ENCODE data around the gene USP3.
A peak's percentile ranks its signal among the peaks of the same experiment; 100 is the strongest.
"Not testable (repeated sequence)": the region's sequence is repeated elsewhere in the genome, so short reads cannot be mapped to it uniquely, and the experiment has no call there.

Gene USP3

DNA sequence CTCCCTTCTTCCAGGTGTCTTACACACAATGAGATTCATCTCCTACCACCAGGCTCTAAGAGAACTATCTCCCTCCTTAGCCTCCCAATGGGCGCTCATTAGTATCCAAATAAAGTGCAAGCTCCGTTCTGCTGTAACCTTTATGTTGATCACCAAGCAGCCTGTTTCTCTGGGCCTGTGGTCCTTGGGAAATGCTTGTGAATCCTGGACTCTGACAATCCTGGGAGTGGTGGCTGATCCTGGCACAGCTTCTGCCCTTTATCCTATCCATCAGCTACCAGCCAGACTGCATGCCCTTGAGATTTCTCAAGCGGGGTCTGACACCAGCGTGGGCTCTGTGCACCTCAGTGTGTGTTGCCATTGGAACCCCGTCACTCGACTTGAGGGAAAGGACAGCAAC is 26.1 kb upstream of the USP3 start:
- no peak for DNase-seq (ENCODE audit: low read depth)

- no peak for DNase-seq (ENCODE audit: low read depth)
These were observed 24.0 kb upstream of the USP3 start for GRCh38 chr15:63480441-63480821.

DNA sequence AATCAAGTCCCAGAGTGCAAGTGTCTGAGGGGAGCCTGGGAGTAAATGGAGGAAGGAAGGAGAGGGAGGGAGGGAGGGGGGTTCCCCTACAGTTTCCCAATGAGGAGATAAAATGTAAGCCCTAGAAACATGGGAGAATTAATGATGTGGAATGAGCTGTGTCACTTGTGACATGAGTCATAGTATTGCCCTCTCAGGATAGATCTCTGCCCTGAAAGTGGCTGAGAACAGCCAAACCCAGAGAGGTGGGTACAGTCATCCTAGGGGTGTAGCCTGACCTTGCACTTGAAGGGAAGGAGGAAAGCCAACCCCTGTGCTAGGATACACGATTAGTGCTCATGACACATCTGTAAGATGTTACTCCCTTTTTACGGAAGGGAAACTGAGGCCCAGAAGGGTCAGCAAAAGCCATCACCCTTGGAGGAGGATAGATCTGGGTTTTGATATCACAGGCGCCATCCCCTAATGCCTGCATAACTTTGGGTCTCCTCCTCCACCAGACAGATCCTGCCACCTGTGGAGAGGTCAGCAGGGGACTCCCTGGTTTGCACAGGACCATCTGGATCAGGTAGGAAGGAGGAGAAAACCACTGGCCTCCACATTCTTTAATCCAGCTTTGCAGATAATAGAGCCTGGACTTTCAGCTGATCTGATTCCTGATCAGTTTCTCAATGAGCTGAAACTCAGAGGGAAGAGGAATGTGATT is 23.1 kb upstream of the USP3 start:
- DNase-seq (ENCODE audit: low read depth), result no peak

DNA sequence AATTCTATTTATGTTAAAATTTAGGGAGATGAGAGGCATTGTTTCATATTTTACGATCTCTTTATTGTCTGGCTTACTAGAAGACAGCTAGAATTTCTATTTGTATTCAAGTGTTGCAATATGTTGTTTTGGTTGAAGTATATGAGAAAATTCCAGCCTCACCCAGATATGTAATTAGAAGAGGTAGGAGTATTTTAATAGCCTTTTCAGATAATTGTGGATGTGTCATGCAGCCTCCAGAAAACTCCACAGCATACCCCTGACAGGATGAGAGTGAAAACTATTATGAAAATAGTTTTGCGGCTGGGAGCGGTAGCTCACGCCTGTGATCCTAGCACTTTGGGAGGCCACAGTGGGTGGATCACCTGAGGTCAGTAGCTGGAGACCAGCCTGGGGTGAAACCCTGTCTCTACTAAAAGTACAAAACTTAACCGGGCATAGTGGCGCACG is 21.5 kb upstream of the USP3 start:
- DNase-seq (ENCODE audit: low read depth), result no peak

DNA sequence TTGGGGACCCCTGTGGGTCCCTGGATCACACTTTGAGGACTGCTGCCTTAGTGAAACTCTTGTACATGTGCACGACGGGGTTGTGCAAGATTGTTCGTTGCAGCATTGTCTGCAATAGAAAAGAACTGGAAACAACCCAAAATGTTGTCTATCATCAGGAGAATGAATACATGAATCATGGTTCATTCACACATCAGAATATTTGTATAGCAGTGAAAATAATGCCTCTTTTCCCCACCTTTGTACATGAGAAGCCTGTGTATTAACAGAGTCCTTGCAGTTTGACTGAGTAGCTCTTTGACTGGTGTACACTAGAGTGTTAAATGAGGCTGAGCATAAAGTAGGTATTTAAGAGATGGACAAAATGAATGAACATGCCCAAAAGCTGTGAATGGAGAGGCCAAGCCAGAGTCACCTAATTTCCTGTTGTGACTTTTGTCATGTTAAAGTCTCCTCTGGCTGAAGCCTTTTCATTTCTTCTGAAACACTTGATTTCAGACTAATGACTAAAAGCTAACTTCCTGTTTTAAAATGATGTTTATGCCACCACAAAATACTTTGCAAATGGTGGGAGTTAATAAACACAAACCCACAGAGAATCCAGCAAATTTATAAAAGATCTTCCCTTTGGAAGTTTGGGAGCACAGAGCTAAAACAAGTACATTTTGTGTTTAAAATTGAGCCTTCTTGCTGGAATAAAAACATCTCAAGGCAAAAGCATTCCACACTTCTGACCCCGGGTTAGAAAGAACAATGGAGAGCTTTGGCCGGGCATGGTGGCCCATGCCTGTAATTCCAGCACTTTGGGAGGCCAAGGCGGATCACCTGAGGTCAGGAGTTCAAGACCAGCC is 20.6 kb upstream of the USP3 start:
- no peak for DNase-seq (ENCODE audit: low read depth)

DNA sequence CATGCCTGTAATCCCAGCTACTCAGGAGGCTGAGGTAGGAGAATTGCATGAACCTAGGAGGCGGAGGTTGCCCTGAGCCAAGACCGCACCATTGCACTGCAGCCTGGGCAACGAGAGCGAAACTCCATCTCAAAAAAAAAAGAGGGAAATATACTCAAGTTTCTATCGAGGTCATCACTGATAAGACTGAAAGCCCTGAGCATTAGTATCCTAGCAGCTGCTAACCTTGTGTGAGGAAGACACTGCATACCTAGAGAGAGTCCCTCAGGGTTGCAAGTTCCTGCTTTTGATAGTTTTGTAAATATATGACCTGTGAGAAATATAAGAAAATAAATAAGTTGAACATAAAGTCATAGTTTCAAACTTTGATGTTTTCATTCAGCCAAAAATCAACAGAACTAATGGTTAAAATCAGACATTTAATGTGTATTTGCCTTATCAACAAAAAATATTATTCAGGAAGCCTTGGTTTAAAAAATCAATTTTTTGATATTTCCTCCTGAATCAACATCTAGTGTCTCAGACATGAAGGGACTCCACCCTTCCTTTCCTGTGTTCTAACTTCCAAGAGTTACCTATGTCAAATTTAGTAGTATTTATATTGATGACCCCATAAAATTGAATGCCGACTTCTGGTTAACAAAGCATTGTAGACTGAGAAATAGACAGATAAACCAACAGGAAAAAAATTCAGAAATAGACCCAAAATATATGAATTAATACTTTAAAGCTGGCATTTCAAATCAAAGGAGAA is 19.8 kb upstream of the USP3 start:
- DNase-seq (ENCODE audit: low read depth), result no peak

- peak; percentile 83 for DNase-seq (ENCODE audit: low read depth)
These were observed 17.2 kb upstream of the USP3 start for GRCh38 chr15:63487076-63487757.

DNA sequence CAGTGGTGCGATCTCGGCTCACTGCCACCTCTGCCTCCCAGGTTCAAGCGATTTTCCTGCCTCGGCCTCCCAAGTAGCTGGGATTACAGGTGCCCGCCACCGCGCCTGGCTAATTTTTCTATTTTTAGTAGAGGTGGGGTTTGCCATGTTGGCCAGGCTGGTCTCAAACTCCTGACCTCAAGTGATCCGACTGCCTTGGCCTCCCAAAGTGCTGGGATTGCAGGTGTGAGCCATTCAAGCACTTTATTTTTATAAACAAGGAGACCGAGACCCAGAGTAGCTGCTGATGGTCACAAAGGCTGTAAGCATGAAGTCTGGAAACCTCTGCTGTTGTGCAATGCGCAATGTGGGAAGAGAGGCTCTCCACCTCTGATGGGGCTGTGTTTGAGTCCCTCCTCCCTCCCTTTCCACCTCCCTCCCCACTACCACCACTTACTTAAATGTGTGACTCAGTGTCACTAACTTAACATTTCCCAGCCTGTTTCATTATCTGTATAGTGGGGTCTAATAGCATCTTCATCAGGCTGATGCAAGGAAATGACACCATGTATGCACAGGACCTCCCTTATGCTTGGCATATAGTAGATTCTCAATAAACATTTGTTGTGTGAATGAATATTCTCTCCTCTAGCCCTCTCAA is 16.5 kb upstream of the USP3 start:
- not testable (repeated sequence) for DNase-seq (ENCODE audit: low read depth)

DNA sequence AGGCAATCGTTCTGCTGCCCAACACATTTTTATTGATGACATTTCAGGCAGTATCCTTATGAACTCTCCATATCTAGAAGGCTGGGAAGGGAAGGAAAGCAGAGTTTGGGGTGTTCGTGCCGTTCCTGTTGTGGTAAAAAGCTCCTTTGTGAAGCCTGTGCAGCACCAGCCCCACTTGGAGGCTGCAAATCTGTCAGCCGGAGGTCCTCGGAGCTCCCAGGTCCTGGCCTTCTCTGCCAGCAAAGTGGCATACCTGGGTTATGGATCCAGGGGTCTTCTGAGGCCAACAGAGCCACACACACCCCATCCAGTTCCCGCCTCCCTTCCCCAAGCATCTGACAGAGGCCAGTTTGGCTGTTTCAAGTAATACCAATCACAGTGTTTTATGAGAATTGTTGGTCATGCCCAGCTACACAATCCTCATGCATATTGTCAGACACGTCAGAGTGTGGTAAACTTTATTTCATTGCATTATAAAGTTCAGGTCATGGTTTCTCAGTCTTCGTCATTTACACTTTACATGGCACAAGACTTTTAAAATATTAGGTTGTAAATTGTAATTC is 15.9 kb upstream of the USP3 start:
- no peak for DNase-seq (ENCODE audit: low read depth)

DNA sequence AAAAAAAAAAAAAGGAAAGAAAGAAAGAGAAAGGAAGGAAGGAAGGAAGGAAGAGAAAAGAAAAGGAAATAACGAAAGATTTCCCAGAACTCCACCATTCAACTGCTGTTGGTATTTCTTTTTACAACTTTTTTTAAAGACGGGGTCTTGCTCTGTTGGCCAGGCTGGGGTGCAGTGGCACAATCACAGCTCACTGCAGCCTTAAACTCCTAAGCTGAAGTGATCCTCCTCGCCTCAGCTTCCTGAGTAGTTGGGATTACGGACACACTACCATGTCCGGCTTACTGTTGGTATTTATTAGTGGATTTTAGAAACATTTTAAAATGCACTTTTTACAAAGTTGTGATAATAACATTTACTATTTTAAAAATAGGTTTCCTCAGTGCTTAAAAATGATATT is 15.0 kb upstream of the USP3 start:
- DNase-seq (ENCODE audit: low read depth), result no peak

DNA sequence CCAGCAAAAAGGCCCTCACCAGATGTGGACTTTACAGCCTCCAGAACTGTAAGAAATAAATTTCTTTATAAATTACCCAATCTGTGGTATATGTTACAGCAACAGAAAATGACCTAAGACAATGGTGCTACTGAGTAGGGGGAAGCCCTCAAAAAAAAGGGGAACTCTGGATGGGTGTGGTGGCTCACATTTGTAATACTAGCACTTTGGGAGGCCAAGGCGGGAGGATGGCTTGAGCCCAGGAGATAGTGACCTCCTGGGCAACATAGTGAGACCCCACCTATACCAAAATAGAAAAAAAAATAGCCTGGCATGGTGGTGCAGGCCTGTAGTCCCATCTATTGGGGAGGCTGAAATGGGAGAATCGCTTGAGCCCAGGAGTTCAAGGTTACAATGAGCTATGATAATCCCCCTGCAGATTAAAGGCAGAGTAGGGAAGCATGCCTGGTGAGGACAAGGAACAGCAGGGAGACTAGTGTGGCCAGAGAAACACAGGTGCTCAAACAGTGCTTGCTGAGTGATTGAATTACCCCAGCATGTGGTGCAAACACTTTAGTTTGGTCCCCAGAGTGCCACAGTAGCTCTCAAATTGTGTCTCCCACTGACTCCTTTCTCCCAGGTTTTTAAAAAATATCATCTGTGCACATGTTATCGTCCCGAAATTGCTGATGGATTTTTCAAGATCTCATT is 13.9 kb upstream of the USP3 start:
- DNase-seq (ENCODE audit: low read depth), result no peak

GRCh38 chr15:63491116-63491827 is 13.1 kb upstream of the USP3 start:
- DNase-seq (ENCODE audit: low read depth), result no peak

GRCh38 chr15:63491979-63492378 is 12.4 kb upstream of the USP3 start:
- DNase-seq (ENCODE audit: low read depth), result no peak

DNA sequence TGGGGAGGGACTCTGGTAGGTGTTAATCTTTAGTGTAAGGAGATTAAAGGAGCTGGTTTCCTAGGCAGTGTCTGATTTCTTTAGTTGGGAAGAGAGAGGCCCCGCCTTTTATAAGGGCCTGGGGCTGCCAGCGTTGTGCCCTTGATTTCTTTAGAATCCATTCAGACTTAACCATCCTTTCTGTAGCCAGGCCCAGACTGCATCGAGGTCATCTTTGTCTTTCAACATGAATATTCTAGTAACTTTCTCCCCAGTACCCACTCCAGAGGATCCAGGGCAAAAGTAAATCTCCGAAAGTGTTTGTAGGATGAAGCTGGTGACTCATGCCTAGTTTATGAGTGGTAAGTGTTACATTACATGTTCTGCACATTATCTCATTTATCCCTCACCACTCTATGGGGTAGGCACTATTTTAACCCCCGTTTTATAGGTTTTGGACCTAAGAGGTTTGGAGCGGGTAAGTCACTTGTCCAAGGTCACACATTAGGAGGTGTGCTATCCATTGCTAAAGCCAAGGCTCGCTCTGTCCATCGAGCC is 11.8 kb upstream of the USP3 start:
- no peak for DNase-seq (ENCODE audit: low read depth)

GRCh38 chr15:63493436-63493835 is 11.0 kb upstream of the USP3 start:
- no peak for DNase-seq (ENCODE audit: low read depth)

DNA sequence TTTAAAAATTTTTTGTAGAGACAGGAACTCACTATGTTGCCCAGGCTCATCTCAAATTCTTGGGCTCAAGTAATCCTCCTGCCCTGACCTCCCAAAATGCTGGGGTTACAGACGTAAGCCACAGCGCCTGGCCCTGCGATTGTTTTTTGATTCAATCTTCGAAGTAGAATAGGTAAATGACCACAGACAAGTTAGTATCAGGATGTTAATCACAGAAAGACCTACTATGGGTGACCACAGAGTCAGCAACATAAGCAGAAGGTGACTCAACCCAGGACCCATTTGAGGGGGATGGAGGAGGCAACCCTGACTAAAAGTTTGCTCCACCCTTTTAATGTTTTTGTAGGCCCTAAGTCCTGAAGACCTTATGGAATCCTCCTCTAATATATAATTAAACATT is 10.0 kb upstream of the USP3 start:
- DNase-seq (ENCODE audit: low read depth), result no peak

- DNase-seq (ENCODE audit: low read depth), result no peak
These were observed 9.1 kb upstream of the USP3 start for GRCh38 chr15:63495343-63495742.

GRCh38 chr15:63495780-63496488 is 8.5 kb upstream of the USP3 start:
- DNase-seq (ENCODE audit: low read depth), result no peak
